Measurements from ENCODE around the gene ESM1.

Gene ESM1

GRCh38 chr5:54995168-54995567, 9.8 kb upstream of the ESM1 start:
- TF ChIP-seq CTCF (conservative IDR thresholded peaks at IDR 0.05) (no peak), ZFX (IDR thresholded peaks at IDR 0.05) (no peak)
- H3K27ac ChIP-seq: no peak overlapping the region

GRCh38 chr5:54994628-54995027, 9.2 kb upstream of the ESM1 start:
- no peak overlapping the region for H3K27ac ChIP-seq
- TF ChIP-seq CTCF (conservative IDR thresholded peaks at IDR 0.05): no peak
- TF ChIP-seq ZFX (IDR thresholded peaks at IDR 0.05): no peak

- no peak overlapping the region for H3K27ac ChIP-seq
These were observed 7.9 kb upstream of the ESM1 start for GRCh38 chr5:54993318-54993717.

GRCh38 chr5:54991416-54991815, 6.0 kb upstream of the ESM1 start:
- H3K27ac ChIP-seq: no peak overlapping the region
- TF ChIP-seq ZFX (IDR thresholded peaks at IDR 0.05): no peak
- TF ChIP-seq CTCF (conservative IDR thresholded peaks at IDR 0.05): no peak

More at GRCh38 chr5:54993318-54993717, 7.9 kb upstream of the ESM1 start:
- TF ChIP-seq CTCF (conservative IDR thresholded peaks at IDR 0.05): no peak
- TF ChIP-seq ZFX (IDR thresholded peaks at IDR 0.05): no peak

GRCh38 chr5:54990841-54991258, 5.5 kb upstream of the ESM1 start:
- H3K27ac ChIP-seq: no peak overlapping the region
- no peak for TF ChIP-seq ZFX (IDR thresholded peaks at IDR 0.05)
- no peak for TF ChIP-seq CTCF (conservative IDR thresholded peaks at IDR 0.05)

GRCh38 chr5:54988817-54989216, 3.4 kb upstream of the ESM1 start:
- TF ChIP-seq CTCF (conservative IDR thresholded peaks at IDR 0.05): no peak
- TF ChIP-seq ZFX (IDR thresholded peaks at IDR 0.05): no peak
- H3K27ac ChIP-seq: no peak overlapping the region

- TF ChIP-seq CTCF (conservative IDR thresholded peaks at IDR 0.05): no peak
- no peak for TF ChIP-seq ZFX (IDR thresholded peaks at IDR 0.05)
These were observed 2.8 kb upstream of the ESM1 start for GRCh38 chr5:54988218-54988617.

More at GRCh38 chr5:54988218-54988617, 2.8 kb upstream of the ESM1 start:
- H3K27ac ChIP-seq: no peak overlapping the region

All from C4-2B (cell line).